ENCODE data around the gene USP34. TPM values are rescaled to one million over a fixed set of nuclear protein-coding genes. Genes with fewer than 3 reads are reported as not detected.
"Not testable (repeated sequence)": the region's sequence is repeated elsewhere in the genome, so short reads cannot be mapped to it uniquely, and the experiment has no call there.

Gene USP34
- total RNA-seq, 1 experiment from 2014 or later, result 89.4 TPM

GRCh38 chr2:61205132-61205531 is 265.8 kb downstream of the USP34 start:
- peaks cover 34% of the 10 kb centered on the region for H3K36me3 Mint-ChIP-seq (ENCODE audit: insufficient read depth, unreplicated experiment)
- BruUV-seq (replicated peaks), result no TSS peak

GRCh38 chr2:61196671-61197070 is 274.2 kb downstream of the USP34 start:
- Mint-ChIP-seq H3K9me3 (ENCODE audit: low read depth, unreplicated experiment) (no peaks in the 10 kb centered on the region), H3K36me3 (ENCODE audit: insufficient read depth, unreplicated experiment) (peaks cover 33% of the 10 kb centered on the region), H3K4me1 (ENCODE audit: low read depth, unreplicated experiment) (no peaks in the 10 kb centered on the region), H3K4me3 (ENCODE audit: low read depth, unreplicated experiment) (no peak overlapping the region), H3K27ac (ENCODE audit: unreplicated experiment) (no peak overlapping the region), H3K27me3 (ENCODE audit: unreplicated experiment) (no peaks in the 10 kb centered on the region)
- intact Hi-C loops (cut with micrococcal nuclease; ENCODE audit: unreplicated experiment), result no loop called here
- no peak for DNase-seq
- CTCF ChIA-PET, result no interaction called here
- no peak for TF ChIP-seq CTCF (IDR thresholded peaks at IDR 0.05; ENCODE audit: unreplicated experiment)
- BruUV-seq (replicated peaks), result no TSS peak

More at GRCh38 chr2:61205132-61205531, 265.8 kb downstream of the USP34 start:
- Mint-ChIP-seq H3K27ac (ENCODE audit: unreplicated experiment) (no peak overlapping the region), H3K4me3 (ENCODE audit: low read depth, unreplicated experiment) (no peak overlapping the region), H3K9me3 (ENCODE audit: low read depth, unreplicated experiment) (no peaks in the 10 kb centered on the region), H3K4me1 (ENCODE audit: low read depth, unreplicated experiment) (peaks cover 1% of the 10 kb centered on the region), H3K27me3 (ENCODE audit: unreplicated experiment) (no peaks in the 10 kb centered on the region)
- no peak for DNase-seq
- intact Hi-C loops (cut with micrococcal nuclease; ENCODE audit: unreplicated experiment), result no loop called here
- no peak for TF ChIP-seq CTCF (IDR thresholded peaks at IDR 0.05; ENCODE audit: unreplicated experiment)
- CTCF ChIA-PET, result no interaction called here

- CTCF ChIA-PET; H3K4me3 Mint-ChIP-seq (ENCODE audit: low read depth, unreplicated experiment); DNase-seq; H3K27ac Mint-ChIP-seq (ENCODE audit: unreplicated experiment); H3K9me3 Mint-ChIP-seq (ENCODE audit: low read depth, unreplicated experiment); H3K27me3 Mint-ChIP-seq (ENCODE audit: unreplicated experiment); H3K4me1 Mint-ChIP-seq (ENCODE audit: low read depth, unreplicated experiment); BruUV-seq (replicated peaks); intact Hi-C loops (cut with micrococcal nuclease; ENCODE audit: unreplicated experiment): not testable (repeated sequence)
- peaks cover 44% of the 10 kb centered on the region for H3K36me3 Mint-ChIP-seq (ENCODE audit: insufficient read depth, unreplicated experiment)
Measured at GRCh38 chr2:61194646-61195045, 276.2 kb downstream of the USP34 start.

GRCh38 chr2:61193670-61194561 is 277.0 kb downstream of the USP34 start:
- intact Hi-C loops (cut with micrococcal nuclease; ENCODE audit: unreplicated experiment), result no loop called here
- BruUV-seq (replicated peaks), result no TSS peak
- Mint-ChIP-seq H3K27me3 (ENCODE audit: unreplicated experiment) (no peaks in the 10 kb centered on the region), H3K4me3 (ENCODE audit: low read depth, unreplicated experiment) (no peak overlapping the region), H3K4me1 (ENCODE audit: low read depth, unreplicated experiment) (no peaks in the 10 kb centered on the region), H3K27ac (ENCODE audit: unreplicated experiment) (no peak overlapping the region), H3K9me3 (ENCODE audit: low read depth, unreplicated experiment) (no peaks in the 10 kb centered on the region), H3K36me3 (ENCODE audit: insufficient read depth, unreplicated experiment) (peaks cover 39% of the 10 kb centered on the region)
- DNase-seq, result no peak
- CTCF ChIA-PET, result no interaction called here
- no peak for TF ChIP-seq CTCF (IDR thresholded peaks at IDR 0.05; ENCODE audit: unreplicated experiment)

GRCh38 chr2:61187085-61187484 is 283.8 kb downstream of the USP34 start:
- CTCF ChIA-PET, result no interaction called here
- no TSS peak for BruUV-seq (replicated peaks)
- no peaks in the 10 kb centered on the region for H3K9me3 Mint-ChIP-seq (ENCODE audit: low read depth, unreplicated experiment)
- no peaks in the 10 kb centered on the region for H3K27me3 Mint-ChIP-seq (ENCODE audit: unreplicated experiment)
- DNase-seq, result no peak
- no peak overlapping the region for H3K27ac Mint-ChIP-seq (ENCODE audit: unreplicated experiment)
- no peak for TF ChIP-seq CTCF (IDR thresholded peaks at IDR 0.05; ENCODE audit: unreplicated experiment)
- peaks cover 69% of the 10 kb centered on the region for H3K36me3 Mint-ChIP-seq (ENCODE audit: insufficient read depth, unreplicated experiment)
- H3K4me3 Mint-ChIP-seq (ENCODE audit: low read depth, unreplicated experiment), result no peak overlapping the region
- H3K4me1 Mint-ChIP-seq (ENCODE audit: low read depth, unreplicated experiment), result peaks cover under 1% of the 10 kb centered on the region
- intact Hi-C loops (cut with micrococcal nuclease; ENCODE audit: unreplicated experiment), result no loop called here
